KMS-11 (cell line): ENCODE measurements around the gene SPATA19.

Experiments
- H2AFZ ChIP-seq: fragments of 200-600 bp; sonication (generic); 2 replicates; pipeline ENCODE4 v1.6.1; 2016; ENCODE audit warnings: antibody characterized with exemption, mixed run types, low read depth
- H3K27ac ChIP-seq: fragments of 200-600 bp; sonication (generic); 2 replicates; pipeline ENCODE4 v1.6.1; 2016; ENCODE audit warnings: mild to moderate bottlenecking, mixed run types
- H3K27me3 ChIP-seq: fragments of 200-600 bp; sonication (generic); 2 replicates; pipeline ENCODE4 v1.6.1; 2017; ENCODE audit warnings: mild to moderate bottlenecking, low read depth, mixed run types, moderate library complexity; ENCODE audit not compliant: insufficient read depth
- H3K36me3 ChIP-seq: fragments of 200-600 bp; sonication (generic); 2 replicates; pipeline ENCODE4 v1.6.1; 2017; ENCODE audit warnings: mild to moderate bottlenecking, mixed run types; ENCODE audit not compliant: insufficient read depth
- H3K4me1 ChIP-seq: fragments of 200-600 bp; sonication (generic); 2 replicates; pipeline ENCODE4 v1.6.1; 2016; ENCODE audit warnings: mild to moderate bottlenecking, low read depth, mixed run types; ENCODE audit not compliant: poor library complexity, severe bottlenecking
- H3K4me2 ChIP-seq: fragments of 200-600 bp; sonication (generic); 2 replicates; pipeline ENCODE4 v1.7.0; 2016; ENCODE audit warnings: mild to moderate bottlenecking, mixed run types
- H3K4me3 ChIP-seq: fragments of 200-600 bp; sonication (generic); IDR thresholded peaks from 2 replicates; pipeline ENCODE4 v1.6.1; 2017; ENCODE audit warnings: low read depth, low read length, mixed read lengths; ENCODE audit not compliant: insufficient read depth
- H3K79me2 ChIP-seq: fragments of 200-600 bp; sonication (generic); 2 replicates; pipeline ENCODE4 v1.6.1; 2016; ENCODE audit warnings: low read depth, mixed run types; ENCODE audit not compliant: insufficient read depth
- H3K9ac ChIP-seq: fragments of 200-600 bp; sonication (generic); 2 replicates; pipeline ENCODE4 v1.6.1; 2016; ENCODE audit warnings: mild to moderate bottlenecking, mixed run types
- H4K20me1 ChIP-seq: fragments of 200-600 bp; sonication (generic); 2 replicates; pipeline ENCODE4 v1.6.1; 2016; ENCODE audit warnings: mild to moderate bottlenecking, mixed run types; ENCODE audit not compliant: insufficient read depth
- TF ChIP-seq, protein P1 (sequence below): fragments of 200-600 bp; sonication (generic); conservative IDR thresholded peaks from 2 replicates; pipeline ENCODE4 v1.6.1; 2017; ENCODE audit warnings: low read depth, mild to moderate bottlenecking, antibody characterized with exemption, low read length, moderate library complexity, mixed read lengths

Gene SPATA19

GRCh38 chr11:133832096-133832990, 13.0 kb downstream of the SPATA19 start:
- Histone ChIP-seq H2AFZ (no peak overlapping the region), H3K27me3 (no peaks in the 10 kb centered on the region), H3K27ac (no peak overlapping the region), H3K79me2 (no peaks in the 10 kb centered on the region), H3K4me2 (no peak overlapping the region), H4K20me1 (no peaks in the 10 kb centered on the region), H3K36me3 (no peaks in the 10 kb centered on the region), H3K4me3 (no peak overlapping the region), H3K9ac (no peak overlapping the region), H3K4me1 (no peaks in the 10 kb centered on the region)
- TF ChIP-seq, protein P1, sequence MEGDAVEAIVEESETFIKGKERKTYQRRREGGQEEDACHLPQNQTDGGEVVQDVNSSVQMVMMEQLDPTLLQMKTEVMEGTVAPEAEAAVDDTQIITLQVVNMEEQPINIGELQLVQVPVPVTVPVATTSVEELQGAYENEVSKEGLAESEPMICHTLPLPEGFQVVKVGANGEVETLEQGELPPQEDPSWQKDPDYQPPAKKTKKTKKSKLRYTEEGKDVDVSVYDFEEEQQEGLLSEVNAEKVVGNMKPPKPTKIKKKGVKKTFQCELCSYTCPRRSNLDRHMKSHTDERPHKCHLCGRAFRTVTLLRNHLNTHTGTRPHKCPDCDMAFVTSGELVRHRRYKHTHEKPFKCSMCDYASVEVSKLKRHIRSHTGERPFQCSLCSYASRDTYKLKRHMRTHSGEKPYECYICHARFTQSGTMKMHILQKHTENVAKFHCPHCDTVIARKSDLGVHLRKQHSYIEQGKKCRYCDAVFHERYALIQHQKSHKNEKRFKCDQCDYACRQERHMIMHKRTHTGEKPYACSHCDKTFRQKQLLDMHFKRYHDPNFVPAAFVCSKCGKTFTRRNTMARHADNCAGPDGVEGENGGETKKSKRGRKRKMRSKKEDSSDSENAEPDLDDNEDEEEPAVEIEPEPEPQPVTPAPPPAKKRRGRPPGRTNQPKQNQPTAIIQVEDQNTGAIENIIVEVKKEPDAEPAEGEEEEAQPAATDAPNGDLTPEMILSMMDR, result no peak

GRCh38 chr11:133830931-133831907, 14.1 kb downstream of the SPATA19 start:
- H3K4me2 ChIP-seq, result no peak overlapping the region
- no peak overlapping the region for H3K9ac ChIP-seq
- TF ChIP-seq, protein P1, result peak; percentile 62
- no peaks in the 10 kb centered on the region for H3K36me3 ChIP-seq
- H3K4me3 ChIP-seq, result no peak overlapping the region
- no peak overlapping the region for H3K27ac ChIP-seq
- H4K20me1 ChIP-seq, result no peaks in the 10 kb centered on the region
- H3K27me3 ChIP-seq, result no peaks in the 10 kb centered on the region
- H3K79me2 ChIP-seq, result no peaks in the 10 kb centered on the region
- H2AFZ ChIP-seq, result no peak overlapping the region
- H3K4me1 ChIP-seq, result no peaks in the 10 kb centered on the region

GRCh38 chr11:133829566-133829965, 15.7 kb downstream of the SPATA19 start:
- H2AFZ ChIP-seq, result no peak overlapping the region

GRCh38 chr11:133828871-133829270, 16.4 kb downstream of the SPATA19 start:
- H3K4me3 ChIP-seq, result no peak overlapping the region
- H3K36me3 ChIP-seq, result no peaks in the 10 kb centered on the region
- TF ChIP-seq, protein P1, result no peak
- H3K9ac ChIP-seq, result no peak overlapping the region
- H3K79me2 ChIP-seq, result no peaks in the 10 kb centered on the region
- H3K4me2 ChIP-seq, result no peak overlapping the region
- no peaks in the 10 kb centered on the region for H3K27me3 ChIP-seq
- H2AFZ ChIP-seq, result no peak overlapping the region
- H4K20me1 ChIP-seq, result no peaks in the 10 kb centered on the region
- H3K4me1 ChIP-seq, result no peaks in the 10 kb centered on the region
- H3K27ac ChIP-seq, result no peak overlapping the region

More at GRCh38 chr11:133829566-133829965, 15.7 kb downstream of the SPATA19 start:
- Histone ChIP-seq H3K9ac (no peak overlapping the region), H3K4me3 (no peak overlapping the region), H3K36me3 (no peaks in the 10 kb centered on the region), H3K79me2 (no peaks in the 10 kb centered on the region), H3K4me1 (no peaks in the 10 kb centered on the region), H3K27me3 (no peaks in the 10 kb centered on the region), H3K4me2 (no peak overlapping the region), H3K27ac (no peak overlapping the region), H4K20me1 (no peaks in the 10 kb centered on the region)
- TF ChIP-seq, protein P1, result no peak
